Kidney epithelial cell (primary cell): Measurements from ENCODE around the gene SGIP1. TPM values are rescaled to one million over a fixed set of nuclear protein-coding genes. Genes with fewer than 3 reads are reported as not detected.

ENCODE experiments used
- DNase-seq: peaks from one replicate; pipeline ENCODE4 v3.0.0-alpha.2; 2010; ENCODE audit warnings: low read depth
- H3K27me3 ChIP-seq: 2 replicates; pipeline ENCODE4 v1.6.0; 2011; ENCODE audit warnings: low read length; ENCODE audit not compliant: control insufficient read depth, insufficient read depth
- H3K36me3 ChIP-seq: 2 replicates; pipeline ENCODE4 v1.5.1; 2011; ENCODE audit warnings: low read length; ENCODE audit not compliant: control insufficient read depth, insufficient read depth
- H3K4me3 ChIP-seq: 2 replicates; pipeline ENCODE4 v1.5.1; 2011; ENCODE audit warnings: low read depth, mild to moderate bottlenecking, control low read depth, low read length
- total RNA-seq: library from RNA; depleted of rRNA; stranded (reverse); fragments of >200 nt; gene quantifications from 2 replicates; pipeline ENCODE4 v1.2.3, GENCODE V29; 2015
- TF ChIP-seq, protein P1 (sequence below): IDR thresholded peaks from 2 replicates; pipeline ENCODE4 v1.5.1; 2011; ENCODE audit warnings: mild to moderate bottlenecking, moderate library complexity, low read length, control low read depth, inconsistent platforms; ENCODE audit not compliant: insufficient read depth, poor library complexity, severe bottlenecking

The SGIP1 gene
- total RNA-seq, 1 donor from 2014 or later, result 6.9 TPM

DNA sequence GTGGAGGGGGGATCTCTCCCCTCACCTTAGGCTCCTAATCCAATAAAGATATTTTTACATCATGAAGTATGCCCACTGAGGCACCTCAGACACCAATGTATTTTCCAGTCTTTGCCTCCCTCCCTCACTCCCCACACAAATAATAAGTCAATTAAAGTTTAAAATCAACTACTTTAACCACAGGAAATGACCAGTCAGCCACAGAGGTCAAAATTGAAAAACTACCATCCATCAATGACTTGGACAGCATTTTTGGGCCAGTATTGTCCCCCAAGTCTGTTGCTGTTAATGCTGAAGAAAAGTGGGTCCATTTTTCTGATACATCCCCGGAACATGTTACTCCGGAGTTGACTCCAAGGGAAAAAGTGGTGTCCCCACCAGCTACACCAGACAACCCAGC lies 147.7 kb downstream of the SGIP1 start:
- no peak for DNase-seq
- Histone ChIP-seq H3K4me3 (no peak overlapping the region), H3K36me3 (no peaks in the 10 kb centered on the region), H3K27me3 (no peaks in the 10 kb centered on the region)
- TF ChIP-seq, protein P1, sequence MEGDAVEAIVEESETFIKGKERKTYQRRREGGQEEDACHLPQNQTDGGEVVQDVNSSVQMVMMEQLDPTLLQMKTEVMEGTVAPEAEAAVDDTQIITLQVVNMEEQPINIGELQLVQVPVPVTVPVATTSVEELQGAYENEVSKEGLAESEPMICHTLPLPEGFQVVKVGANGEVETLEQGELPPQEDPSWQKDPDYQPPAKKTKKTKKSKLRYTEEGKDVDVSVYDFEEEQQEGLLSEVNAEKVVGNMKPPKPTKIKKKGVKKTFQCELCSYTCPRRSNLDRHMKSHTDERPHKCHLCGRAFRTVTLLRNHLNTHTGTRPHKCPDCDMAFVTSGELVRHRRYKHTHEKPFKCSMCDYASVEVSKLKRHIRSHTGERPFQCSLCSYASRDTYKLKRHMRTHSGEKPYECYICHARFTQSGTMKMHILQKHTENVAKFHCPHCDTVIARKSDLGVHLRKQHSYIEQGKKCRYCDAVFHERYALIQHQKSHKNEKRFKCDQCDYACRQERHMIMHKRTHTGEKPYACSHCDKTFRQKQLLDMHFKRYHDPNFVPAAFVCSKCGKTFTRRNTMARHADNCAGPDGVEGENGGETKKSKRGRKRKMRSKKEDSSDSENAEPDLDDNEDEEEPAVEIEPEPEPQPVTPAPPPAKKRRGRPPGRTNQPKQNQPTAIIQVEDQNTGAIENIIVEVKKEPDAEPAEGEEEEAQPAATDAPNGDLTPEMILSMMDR, result no peak

DNA sequence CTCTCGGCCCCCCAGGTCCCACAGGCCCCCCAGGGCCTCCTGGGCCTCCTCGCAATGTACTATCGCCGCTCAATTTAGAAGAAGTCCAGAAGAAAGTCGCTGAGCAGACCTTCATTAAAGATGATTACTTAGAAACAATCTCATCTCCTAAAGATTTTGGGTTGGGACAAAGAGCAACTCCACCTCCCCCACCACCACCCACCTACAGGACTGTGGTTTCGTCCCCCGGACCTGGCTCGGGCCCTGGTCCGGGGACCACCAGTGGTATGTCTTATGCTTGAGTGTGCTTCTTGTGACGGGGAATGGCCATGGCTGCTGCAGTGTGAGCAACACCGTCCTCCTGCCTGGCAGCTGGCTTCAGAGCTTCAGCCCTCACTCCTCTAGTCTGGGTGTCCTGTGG lies 148.2 kb downstream of the SGIP1 start:
- no peak overlapping the region for H3K4me3 ChIP-seq
- no peak for DNase-seq
- H3K27me3 ChIP-seq, result no peaks in the 10 kb centered on the region
- TF ChIP-seq, protein P1, result no peak
- H3K36me3 ChIP-seq, result no peaks in the 10 kb centered on the region

GRCh38 chr1:66684353-66684752 lies 150.4 kb downstream of the SGIP1 start:
- no peak for DNase-seq
- H3K36me3 ChIP-seq, result no peaks in the 10 kb centered on the region
- H3K4me3 ChIP-seq, result no peak overlapping the region
- H3K27me3 ChIP-seq, result no peaks in the 10 kb centered on the region
- TF ChIP-seq, protein P1, result no peak

- Histone ChIP-seq H3K4me3 (no peak overlapping the region), H3K27me3 (no peaks in the 10 kb centered on the region), H3K36me3 (no peaks in the 10 kb centered on the region)
- DNase-seq, result no peak
- TF ChIP-seq, protein P1, result no peak
These were observed 151.3 kb downstream of the SGIP1 start for GRCh38 chr1:66685265-66685664.

DNA sequence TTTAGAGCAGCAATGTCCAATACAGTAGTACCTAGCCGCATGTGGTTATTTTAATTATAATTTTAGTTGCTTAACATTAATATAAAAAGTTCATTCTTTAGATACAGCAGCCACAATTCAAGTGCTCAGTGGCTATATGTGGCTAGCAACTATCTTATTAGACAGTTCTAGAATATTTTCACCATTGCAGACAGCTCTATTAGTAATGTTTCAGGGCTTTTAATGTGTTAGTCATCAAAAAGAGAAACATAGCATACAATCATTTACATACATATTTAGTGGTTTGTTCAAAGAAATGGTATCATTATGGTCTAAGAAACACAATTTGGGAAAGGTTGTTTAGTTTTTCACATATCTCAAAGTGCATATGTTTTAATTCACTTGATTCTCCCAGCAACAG lies 151.7 kb downstream of the SGIP1 start:
- Histone ChIP-seq H3K36me3 (no peaks in the 10 kb centered on the region), H3K4me3 (no peak overlapping the region), H3K27me3 (no peaks in the 10 kb centered on the region)
- no peak for DNase-seq
- TF ChIP-seq, protein P1, result no peak

DNA sequence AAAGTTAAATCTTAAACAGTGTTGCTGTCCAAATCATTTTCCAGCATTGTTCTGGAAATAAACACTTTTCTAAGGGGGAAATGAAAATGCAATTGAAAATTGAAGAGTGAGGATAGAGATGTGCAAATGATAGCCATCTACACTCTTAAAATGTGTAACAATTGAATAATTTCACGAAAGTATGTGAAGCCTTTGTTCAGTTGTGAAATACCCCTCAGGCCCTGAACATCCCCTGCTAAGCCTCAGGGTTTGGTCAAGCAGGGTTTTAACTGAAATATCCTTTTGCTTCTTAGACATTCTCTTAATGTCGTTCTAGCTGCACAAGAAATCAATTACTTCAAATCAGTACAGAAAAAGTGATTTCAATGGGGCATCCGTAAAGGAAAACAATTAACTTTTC lies 152.5 kb downstream of the SGIP1 start:
- TF ChIP-seq, protein P1, result no peak
- no peak overlapping the region for H3K4me3 ChIP-seq
- H3K27me3 ChIP-seq, result no peaks in the 10 kb centered on the region
- DNase-seq, result no peak
- H3K36me3 ChIP-seq, result no peaks in the 10 kb centered on the region
